Activated CD8-positive, alpha-beta memory T cell treated with anti-CD3 and anti-CD28 coated beads, Interleukin-2, amount 50 U/mL, for 4 hours (primary cell): Measurements from ENCODE around the gene CRACR2B.

Experiments
- DNase-seq: peaks from one replicate; pipeline ENCODE4 v3.0.0-alpha.2; 2020

CRACR2B gene

DNA sequence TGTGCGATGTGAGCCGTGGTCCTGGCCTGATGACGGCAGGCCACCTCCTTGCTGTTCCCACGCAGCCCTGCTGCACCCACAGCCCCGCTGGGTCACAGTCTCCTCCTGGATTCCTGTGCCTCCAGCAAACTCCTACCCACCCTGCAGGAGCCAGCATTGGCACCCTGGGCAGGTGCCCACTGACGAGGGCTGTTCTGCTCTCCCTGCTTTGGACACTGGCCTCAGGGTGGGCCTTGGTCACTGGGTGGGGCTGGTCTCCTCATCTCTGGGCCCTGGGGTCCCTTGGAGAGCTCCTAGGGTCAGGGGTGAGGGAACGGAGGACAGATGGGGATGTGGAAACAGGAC, 27.6 kb downstream of the CRACR2B start:
- no peak for DNase-seq

DNA sequence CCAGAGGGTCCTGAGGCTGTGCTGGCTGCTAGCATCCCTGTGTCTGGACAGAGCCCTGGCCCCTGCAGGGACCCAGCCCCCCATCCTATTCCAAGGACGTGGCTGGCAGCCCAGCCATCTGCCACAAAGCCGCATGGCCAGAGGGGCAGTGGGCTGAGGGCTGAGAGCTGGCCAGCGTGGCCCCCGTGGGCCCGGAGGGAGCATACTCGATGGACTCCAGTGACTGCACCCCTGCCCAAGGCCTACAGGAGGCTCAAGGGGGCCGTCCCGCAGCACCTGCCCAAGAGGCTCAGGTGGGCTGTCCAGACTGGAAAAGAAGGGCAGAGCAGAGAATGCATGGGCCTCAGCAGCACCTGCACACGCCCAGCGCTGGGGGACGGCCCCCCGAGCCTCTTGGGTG, 28.1 kb downstream of the CRACR2B start:
- no peak for DNase-seq

DNA sequence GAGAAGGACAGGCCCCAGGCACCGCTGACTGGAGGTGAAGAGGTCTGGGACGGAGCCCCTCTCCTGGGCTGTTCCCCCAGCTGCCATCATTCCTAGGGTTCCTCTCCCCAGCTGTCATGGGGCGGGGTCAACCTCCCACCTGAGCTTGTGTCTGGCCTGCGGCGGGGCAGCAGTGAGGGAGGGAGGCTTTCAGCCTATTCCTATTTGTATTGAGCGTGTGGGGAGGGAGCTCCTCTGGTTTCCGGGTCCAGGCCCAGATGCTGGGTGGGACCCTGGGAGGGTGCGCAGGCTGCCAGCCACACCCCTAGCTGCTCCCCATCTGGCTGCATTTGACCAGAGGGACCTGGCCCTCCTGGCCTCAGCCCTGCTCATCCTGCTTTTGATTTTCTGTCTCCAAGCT, 28.7 kb downstream of the CRACR2B start:
- no peak for DNase-seq

DNA sequence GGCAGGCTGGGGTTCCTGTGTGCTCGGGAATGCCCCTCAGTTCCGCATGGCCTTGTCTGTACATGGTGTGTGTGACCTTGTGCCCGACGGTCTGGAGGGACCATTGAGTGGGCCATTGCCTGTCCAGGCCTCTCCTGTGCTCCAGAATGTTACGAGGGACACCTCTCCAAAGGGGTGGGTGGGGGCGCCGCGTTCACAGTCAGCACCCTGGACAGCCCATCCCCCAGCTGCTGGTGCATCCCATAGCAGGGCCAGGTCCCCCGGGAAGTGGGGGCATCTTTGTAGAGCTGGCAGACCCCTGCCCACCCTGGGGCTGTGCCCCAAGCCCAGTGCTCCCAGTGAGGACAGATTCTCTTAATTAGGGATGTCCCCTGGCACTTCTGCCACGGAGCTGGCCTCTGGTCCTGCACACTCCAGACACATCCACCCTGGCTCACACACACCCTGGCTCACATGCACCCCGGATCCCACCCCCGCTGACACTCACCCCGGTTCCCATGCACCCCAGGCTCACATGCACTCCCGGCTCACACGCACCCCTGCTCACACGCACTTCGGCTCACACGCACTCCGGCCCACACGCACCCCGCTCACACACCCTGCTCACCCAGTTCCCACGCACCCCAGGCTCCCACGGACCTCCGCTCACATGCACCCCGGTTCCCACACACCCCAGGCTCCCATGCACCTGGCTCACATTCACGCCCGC, 30.5 kb downstream of the CRACR2B start:
- no peak for DNase-seq

DNA sequence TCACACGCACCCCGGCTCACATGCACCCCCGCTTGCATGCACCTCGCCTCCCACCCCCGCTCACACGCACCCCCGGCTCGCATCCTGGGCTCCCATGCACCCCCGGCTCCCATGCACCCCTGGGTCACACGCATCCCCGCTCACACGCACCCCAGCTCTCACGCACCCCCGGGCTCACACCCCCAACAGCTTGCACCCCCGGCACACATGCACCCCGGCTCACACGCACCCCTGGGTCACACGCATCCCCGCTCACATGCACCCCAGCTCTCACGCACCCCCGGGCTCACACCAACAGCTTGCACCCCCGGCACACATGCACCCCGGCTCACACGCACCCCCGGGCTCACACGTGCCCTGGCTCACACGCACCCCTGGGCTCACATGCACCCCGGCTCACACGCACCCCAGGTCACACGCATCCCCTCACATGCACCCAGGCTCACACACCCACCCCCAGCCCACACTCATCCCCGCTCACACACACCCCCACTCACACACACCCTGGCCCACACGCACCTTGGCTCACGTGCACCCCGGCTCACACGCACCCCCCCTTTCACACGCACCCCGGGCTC, 31.1 kb downstream of the CRACR2B start:
- no peak for DNase-seq

DNA sequence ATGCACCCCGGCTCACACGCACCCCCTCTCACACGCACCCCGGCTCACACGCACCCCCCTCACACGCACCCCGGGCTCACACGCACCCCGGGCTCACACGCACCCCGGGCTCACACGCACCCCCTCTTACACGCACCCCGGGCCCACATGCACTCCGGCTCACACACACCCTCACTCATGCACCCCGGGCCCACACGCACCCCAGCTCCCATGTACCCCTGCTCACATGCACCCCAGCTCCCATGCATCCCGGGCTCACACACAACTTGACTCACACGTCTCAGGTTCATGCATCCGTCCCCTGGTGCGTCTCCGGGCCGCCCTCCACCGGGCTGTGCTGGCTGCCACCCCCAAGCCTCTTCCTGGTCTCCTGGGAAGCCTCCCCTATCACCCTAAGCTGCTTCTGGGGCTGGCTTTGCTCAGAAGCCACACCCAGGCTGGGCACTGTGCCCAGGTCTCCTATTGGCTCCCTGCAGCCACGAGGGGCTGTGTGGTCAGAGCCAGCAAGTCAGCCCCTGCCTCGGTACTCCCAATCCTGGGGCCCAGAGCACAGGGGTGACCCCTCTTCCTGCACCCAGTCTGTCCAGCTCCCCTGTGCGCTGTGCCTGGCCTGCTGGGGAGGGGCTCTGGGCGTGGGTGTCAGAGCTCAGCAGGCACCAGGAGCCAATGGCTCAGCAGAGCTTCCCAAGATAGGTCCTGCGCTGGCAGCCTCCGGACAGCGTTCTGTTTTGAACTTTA, 31.8 kb downstream of the CRACR2B start:
- DNase-seq = no peak

DNA sequence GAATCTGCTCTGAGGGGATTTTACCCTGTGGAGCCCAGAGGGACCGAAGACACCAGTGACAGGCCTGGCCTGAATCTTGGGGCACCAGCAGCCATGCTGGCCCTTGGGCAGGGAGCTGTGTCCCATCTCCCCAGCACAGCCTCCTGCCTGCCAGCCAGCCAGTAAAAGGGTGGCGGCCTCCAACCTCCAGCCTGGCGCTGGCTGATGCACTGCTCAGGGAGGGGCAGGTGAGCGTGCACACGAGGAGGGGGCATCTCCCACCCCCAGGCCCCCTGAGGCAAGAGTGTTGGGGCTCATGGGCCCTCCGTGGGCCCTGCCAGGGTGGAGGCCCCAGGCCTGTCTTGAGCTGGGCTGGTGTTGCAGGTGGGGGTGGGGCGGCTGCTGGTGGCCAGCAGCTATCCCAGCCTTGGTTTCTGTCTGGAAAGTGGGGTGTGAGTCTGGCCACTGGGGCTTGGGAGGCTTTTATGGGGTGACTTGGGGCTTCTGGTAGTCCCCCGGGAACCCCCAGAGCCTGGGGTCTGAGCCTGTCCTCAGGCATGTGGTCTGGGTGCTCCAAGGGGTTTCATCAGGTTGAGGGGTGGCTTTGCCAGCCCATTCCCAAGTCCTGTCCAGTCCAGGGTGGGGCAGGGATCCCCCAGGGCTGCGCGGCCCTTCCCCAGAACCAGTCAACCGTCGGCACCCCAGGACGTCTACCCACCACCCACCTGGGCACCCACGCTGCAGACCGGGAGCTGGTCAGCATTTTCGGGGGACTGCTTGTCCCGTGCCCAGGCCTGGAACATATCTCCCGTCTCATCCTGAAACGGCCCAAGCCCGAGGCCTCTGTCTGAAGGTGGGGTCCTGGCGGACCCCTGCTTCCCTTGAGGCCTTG, 32.8 kb downstream of the CRACR2B start:
- DNase-seq = no peak

DNA sequence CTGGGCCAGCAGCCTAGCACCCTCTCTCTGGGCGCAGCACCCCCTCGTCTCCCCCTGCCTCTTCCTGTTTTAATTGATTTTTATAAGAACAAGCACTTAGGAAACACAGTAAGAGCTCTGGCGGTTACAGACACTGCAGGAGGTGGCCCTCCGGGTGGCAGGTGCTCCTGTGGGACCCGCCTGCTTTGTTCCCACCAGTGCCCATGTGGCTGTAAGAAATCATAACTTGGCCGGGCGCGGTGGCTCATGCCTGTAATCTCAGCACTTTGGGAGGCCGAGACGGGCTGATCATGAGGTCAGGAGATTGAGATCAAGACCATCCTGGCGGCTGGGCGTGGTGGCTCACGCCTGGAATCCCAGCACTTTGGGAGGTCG, 33.4 kb downstream of the CRACR2B start:
- no peak for DNase-seq

DNA sequence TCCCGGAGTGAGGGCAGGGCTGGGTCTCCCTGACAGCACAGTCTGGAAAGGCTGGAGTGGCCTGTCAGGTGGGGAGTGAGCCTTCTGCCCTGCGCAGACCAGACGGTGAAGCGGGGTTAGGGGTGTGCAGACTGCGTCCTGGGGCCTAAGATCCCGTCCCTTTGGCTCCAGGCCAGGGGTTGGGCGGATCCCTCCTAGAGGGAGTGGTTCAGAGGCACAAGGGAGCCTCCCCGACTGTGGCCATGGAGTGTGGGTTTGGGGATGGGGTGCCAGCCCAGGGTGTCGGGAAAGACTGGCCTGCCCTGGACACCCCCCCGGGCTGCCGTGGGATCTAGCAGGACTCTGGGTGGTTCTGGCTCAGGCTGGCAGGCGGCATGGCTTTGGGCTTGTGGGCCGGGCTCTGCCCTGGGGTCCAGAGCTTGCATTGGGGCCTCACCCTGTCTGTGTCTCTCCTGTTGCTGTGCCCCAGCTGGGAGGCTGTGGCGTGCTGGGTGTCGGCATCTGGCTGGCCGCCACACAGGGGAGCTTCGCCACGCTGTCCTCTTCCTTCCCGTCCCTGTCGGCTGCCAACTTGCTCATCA, 34.5 kb downstream of the CRACR2B start:
- DNase-seq = no peak

DNA sequence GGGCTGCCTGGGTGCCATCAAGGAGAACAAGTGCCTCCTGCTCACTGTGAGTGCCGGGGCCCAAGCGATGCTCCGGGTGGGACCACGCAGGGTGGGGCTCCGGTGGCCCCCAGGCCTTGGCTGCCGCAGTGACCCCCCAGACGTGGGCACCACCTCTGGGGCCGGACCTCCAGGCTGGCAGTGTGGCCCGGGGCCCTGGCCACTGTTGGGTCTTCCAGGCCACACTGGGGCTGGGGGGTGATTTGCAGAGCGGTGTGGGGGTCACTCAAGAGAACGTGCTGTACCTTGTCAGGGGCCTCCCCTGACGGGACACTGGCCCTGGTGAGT, 34.9 kb downstream of the CRACR2B start:
- no peak for DNase-seq

DNA sequence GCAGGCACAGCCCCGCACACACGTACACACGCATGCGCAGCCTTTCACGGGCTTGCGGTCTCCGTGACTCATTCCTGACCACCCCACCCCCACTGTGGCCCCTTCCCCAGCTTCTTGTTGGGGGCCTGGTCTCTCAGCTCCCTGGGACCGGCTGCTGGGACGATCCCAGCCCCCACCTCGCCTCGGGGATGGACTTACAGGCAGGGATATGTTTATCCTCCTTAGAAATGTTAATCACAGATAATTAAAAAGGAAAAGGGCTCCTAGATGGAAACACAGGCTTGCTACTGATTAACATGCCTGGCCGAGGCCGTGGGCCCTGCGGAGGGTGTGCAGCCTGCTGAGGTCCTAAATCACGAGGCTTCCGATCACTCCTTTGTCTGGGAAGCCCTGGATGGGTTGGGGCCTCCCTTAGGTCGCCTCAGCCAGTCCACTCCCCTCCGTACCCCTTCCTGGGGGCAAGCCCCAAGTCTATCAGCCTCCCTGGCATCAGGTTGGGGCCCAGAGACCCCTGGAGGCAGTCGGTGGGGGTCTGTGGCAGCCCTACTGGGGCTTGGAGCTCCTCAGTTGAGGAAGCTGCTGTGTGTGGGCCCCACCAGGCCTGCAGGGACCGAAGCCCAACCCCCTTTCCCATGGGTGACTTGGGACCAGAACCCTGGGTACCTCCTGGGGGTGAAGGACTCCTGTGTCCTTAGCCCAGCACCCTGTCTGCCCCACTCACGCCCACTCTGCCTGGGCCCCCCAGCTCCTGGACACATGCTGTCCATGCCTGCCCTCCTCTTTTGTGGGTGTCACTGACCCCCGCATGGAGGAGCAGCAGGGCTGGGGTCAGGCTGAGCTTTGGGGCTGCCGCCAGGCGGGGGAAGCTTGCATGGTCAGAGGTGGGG, 35.5 kb downstream of the CRACR2B start:
- no peak for DNase-seq

DNA sequence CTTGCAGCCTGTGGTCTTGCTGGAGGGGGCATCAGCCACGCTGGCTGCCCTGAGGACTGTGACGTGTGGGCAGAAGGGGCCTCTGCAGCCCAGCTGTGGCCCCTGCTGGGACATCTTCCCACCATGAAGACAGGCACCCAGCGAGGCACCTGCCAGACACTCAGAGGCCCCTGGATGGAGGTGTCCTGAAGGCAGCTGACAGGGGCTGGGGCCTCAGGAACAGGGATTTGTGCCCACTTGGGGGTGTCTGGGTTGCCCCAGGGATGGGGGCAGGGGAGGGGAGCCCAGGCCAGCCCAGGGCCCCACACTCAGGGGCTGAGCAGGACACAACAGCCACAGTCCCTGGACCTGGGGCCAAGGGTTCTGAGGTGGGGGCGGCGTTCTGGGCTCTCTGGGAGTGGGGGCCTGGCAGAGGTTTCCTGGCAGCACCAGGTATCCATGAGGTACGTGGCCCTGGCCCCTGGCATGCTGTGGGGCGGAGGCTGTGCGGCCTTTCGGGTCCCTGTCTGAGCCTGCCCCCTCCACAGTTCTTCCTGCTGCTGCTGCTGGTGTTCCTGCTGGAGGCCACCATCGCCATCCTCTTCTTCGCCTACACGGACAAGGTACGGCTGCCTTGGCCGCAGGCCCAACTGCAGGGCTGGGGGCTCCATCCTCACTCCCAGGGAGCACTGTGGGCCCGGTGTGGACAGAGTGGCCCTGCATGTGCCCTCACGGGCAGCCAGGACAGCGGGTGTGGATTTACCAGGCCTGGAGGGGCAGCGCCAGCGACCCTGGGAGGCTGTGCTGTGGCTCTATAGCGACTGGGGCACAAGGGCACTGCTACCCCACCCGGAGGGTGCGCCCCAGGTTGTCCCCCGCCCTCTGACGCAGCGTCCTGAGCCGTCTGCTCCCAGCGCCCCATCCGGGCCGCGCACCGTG, 36.5 kb downstream of the CRACR2B start:
- DNase-seq = no peak

DNA sequence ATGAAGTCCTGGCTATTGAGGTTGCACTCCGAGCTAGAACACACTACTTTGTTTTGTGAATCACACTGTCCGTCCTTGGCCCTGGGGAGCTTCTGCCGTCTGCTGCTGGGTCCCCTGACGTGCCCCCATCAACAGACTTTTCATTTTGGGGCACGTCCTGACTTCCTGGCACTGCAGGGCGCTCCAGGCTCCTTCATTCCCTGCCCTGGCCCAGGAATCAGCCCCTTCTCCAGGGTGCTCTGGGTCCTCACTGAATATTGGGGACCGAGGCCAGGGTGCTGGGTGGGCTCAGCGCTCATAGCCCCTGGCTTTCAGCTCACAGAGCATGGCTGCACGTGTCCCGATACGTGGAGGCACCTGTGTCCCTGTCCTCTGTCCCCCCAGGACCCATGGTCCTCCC, 37.2 kb downstream of the CRACR2B start:
- no peak for DNase-seq

DNA sequence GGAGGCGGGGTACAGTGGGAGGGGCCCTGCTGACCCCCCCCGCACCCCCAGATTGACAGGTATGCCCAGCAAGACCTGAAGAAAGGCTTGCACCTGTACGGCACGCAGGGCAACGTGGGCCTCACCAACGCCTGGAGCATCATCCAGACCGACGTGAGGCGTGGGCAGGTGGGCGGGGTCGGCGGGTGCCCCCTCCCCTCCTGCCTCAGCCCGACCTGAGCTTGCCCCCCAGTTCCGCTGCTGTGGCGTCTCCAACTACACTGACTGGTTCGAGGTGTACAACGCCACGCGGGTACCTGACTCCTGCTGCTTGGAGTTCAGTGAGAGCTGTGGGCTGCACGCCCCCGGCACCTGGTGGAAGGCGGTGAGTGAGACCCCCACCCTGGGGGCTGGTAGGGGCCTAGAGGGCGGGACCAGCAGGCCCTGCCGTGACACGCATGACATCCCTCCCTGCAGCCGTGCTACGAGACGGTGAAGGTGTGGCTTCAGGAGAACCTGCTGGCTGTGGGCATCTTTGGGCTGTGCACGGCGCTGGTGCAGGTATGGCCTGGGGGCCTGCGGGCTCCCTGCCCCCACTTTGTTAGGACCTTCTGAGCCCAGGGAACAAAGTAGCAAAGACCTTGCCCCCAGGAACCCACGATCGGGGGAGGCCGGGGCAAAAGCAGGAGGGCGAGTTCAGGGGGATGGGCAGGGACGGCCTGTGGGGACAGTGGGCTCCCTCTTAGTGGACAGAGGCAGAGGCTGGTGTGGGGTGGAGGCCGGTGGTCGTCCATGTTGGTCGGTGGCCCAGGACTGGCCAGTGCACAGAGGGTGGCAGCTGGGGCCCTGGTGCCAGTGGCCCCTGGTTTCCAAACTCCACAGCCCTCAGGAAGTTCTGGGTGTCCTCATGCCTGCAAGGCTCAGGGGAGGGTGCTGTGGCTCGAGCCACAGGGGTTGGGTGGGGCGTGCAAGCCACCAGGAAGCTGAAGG, 38.0 kb downstream of the CRACR2B start:
- DNase-seq = no peak

DNA sequence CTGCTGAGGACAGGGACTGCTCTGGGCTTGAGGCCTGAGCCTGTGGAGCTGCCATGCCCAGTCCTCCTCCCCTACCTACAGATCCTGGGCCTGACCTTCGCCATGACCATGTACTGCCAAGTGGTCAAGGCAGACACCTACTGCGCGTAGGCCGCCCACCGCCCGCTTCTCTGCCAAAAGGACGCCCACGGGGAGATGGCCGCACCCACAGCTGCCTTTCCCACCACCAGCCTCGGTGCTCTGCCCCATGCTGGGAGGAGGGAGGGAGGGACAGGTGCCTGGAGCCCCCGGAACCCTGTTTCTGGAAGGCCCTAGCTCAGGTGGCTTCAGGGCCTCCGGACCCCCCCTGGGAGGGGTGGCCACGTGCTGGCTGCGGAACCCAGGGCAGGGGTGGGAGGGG, 38.8 kb downstream of the CRACR2B start:
- no peak for DNase-seq

DNA sequence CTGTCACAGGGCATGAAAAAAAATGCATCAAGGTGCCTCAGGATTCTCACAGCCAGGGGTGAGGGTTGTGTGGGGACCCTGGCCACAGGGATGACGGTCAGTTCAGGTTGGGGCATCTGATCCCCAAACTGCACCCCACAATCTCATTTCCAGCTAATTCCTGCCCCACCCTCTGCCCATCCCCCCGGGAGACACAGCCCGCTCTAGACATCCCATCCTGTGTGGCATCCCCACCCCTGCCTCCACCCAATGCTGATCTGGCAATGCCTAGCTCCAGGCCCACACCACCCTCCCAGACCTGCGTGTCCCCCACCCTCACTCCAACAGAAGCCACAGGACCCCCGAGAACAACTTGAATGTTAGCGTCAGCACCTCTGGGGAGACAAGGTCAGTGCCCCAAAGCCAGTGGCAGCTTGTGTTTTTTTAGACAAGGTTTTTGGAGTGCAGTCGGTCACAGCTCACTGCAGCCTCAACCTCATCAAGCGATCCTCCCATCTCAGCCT, 40.2 kb downstream of the CRACR2B start:
- no peak for DNase-seq

DNA sequence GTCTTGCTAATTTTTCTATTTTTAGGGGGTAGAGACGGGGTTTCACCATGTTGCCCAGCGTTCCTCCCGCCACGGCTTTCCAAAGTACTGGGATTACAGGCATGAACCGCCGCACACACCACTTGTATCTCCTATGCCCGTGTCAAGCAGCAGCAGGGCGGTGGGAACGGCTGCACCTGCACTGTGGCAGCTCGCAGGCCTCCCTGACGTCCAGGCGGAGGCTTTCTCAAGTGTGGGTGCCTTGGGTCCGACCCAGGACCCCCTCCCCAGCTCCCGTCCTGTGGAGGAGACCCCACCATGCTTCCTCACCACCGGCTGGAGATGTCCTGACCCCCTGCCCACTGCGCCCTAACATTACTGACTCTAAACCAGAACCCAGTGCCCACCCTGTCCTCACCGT, 40.7 kb downstream of the CRACR2B start:
- DNase-seq = no peak

DNA sequence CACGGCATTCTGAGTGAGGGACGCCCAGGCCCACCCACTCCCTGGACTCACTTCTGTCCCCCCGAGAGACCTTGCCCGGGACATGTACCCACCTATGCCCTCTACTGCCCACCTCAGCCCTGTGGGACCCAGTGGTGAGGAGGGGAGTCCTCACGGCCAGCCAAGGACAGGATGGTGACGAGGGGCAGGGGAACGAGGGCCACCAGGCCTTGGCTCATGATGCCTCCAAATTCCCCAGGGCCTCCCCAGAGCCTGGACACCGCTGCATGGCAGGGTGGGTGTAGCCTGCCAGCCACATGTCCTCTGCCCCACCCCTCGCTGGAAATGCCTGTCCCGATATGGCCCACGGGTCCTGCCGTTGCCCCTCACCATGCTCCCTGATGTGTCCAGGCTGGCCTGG, 41.1 kb downstream of the CRACR2B start:
- DNase-seq = no peak

DNA sequence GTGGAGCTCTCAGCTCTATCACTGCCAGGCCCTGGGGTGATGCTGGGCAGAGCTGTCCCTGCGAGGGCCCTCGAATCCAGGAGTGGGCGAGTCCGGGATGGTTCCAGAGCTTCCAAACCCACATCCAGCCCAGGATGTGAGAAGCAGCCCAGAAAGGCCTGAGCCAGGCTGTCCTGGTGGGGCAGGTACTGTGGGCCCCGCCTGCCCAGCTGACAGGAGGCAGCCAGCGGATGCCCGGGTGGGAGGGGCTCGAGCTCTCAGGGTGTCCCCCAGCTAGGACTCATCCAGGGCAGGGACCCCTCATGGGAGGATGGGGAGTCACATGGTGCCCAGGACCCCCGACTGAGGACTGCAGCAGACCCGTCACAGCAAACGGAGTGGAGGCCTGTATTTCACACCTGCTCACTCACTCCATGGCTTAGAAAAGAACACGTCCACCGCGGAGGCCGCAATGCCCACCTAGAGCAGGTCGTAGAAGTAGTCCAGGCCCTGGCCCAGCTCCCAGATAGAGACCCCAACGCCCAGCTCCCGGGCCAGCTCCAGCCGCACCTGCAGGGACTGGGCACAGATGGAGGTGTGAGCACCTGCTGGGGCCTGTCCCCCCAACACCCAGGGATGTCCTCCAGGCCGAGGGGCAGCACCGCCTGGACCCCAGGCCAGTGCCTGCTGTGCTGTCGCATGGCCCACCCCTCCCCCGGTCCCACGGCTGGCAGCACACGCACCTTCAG, 41.8 kb downstream of the CRACR2B start:
- no peak for DNase-seq
